SK-N-SH (cell line): ENCODE measurements around the gene BRAF.

ENCODE experiments used
- CTCF ChIP-seq: fragments of 200-600 bp; sonication (generic); IDR thresholded peaks from 2 replicates; pipeline ENCODE4 v1.6.1; 2017; ENCODE audit warnings: antibody characterized with exemption, mild to moderate bottlenecking, moderate library complexity
- ELF1 ChIP-seq: IDR thresholded peaks from 2 replicates; pipeline ENCODE4 v1.4.0; 2012
- EZH2phosphoT487 ChIP-seq: fragments of 200-600 bp; sonication (generic); IDR thresholded peaks from 2 replicates; pipeline ENCODE4 v1.6.1; 2017; ENCODE audit warnings: low read depth, mixed run types, mild to moderate bottlenecking, antibody characterized with exemption, moderate library complexity, borderline replicate concordance
- RFX5 ChIP-seq: IDR thresholded peaks from 2 replicates; pipeline ENCODE4 v1.6.1; 2012; ENCODE audit warnings: mild to moderate bottlenecking, improper control_type of control experiment, low read length

- TF ChIP-seq CTCF (no peak), EZH2phosphoT487 (no peak), ELF1 (no peak), RFX5 (no peak)
Measured at GRCh38 chr7:140961117-140961516, 36.4 kb upstream of the BRAF start.
